Measurements from ENCODE around the gene PRRG1. TPM values are rescaled to one million over a fixed set of nuclear protein-coding genes. Genes with fewer than 3 reads are reported as not detected.
A peak's percentile ranks its signal among the peaks of the same experiment; 100 is the strongest.
"Not testable (repeated sequence)": the region's sequence is repeated elsewhere in the genome, so short reads cannot be mapped to it uniquely, and the experiment has no call there.

PRRG1 gene
- total RNA-seq, 1 experiment from 2014 or later: 9.0 TPM

DNA sequence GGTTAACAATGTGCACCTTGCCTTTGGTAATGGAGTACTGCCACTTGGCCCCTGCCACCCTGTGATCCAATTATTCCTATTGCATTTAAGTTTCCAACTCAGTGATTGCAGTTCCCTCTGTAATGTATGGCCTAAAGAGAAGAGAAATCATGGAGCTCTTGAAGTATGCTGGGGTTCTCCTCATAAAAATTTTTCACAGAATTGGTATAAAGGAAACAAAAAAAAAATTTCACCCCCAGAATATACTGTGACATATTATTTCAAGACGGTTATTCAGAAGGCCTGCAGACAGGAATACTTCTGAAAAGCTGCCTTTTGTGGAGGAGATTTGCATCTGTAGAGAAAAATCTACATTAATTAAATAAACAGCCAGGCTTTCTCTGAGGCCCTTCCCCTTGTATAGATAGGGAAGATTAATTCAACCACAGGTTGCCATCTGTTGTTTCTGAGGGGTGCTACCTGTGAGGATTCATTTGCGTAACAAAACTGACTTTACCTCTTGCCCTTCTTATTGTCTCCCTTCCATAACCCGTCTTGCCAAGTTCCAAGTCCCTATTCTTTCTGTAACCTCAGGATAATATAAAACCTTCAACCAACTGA is 127.5 kb downstream of the PRRG1 start:
- Histone ChIP-seq H3K9ac (ENCODE audit: extremely low read depth, insufficient read length, low read length) (no peak overlapping the region), H3K9me3 (ENCODE audit: control insufficient read depth, low read depth, low read length) (no peaks in the 10 kb centered on the region), H3K27ac (ENCODE audit: insufficient read length, low read depth, low read length) (peak overlapping the region; percentile 56), H2BK15ac (ENCODE audit: low read depth, low read length) (no peak overlapping the region), H4K91ac (ENCODE audit: insufficient read length, low read depth, low read length) (no peak overlapping the region), H2BK12ac (ENCODE audit: insufficient read length, low read depth, low read length) (no peak overlapping the region), H2AK5ac (ENCODE audit: insufficient read length, low read length) (no peak overlapping the region), H3T11ph (ENCODE audit: low read length) (no peak overlapping the region), H3K4me1 (ENCODE audit: insufficient read depth, low read length) (peaks cover 15% of the 10 kb centered on the region; the same call in 1 of the 2 replicates), H3K4ac (ENCODE audit: low read depth, low read length) (no peak overlapping the region), H2AFZ (ENCODE audit: low read length) (no peak overlapping the region), H3K14ac (ENCODE audit: insufficient read depth, low read length) (no peak overlapping the region), H3K79me2 (ENCODE audit: insufficient read depth, low read length) (no peaks in the 10 kb centered on the region), H4K5ac (ENCODE audit: insufficient read length, low read depth, low read length) (no peak overlapping the region), H3K4me2 (ENCODE audit: insufficient read depth, insufficient read length, low read length) (peak overlapping the region; percentile 61), H3K79me1 (ENCODE audit: insufficient read depth, low read depth, low read length, poor library complexity, severe bottlenecking) (no peaks in the 10 kb centered on the region), H4K20me1 (ENCODE audit: control insufficient read depth, insufficient read depth, insufficient read length) (no peaks in the 10 kb centered on the region), H3K56ac (ENCODE audit: insufficient read length, low read depth, low read length) (no peak overlapping the region), H2BK120ac (ENCODE audit: low read depth, low read length, poor library complexity, severe bottlenecking) (no peak overlapping the region), H4K8ac (replicated peaks; ENCODE audit: insufficient read length, low read depth, low read length) (no peak overlapping the region), H3K27me3 (ENCODE audit: insufficient read depth, low read length) (no peaks in the 10 kb centered on the region), H2BK20ac (ENCODE audit: low read depth, low read length, poor library complexity, severe bottlenecking) (no peak overlapping the region), H2BK5ac (ENCODE audit: insufficient read length, low read length) (no peak overlapping the region), H3K23ac (ENCODE audit: insufficient read length, low read depth, low read length) (no peak overlapping the region), H3K23me2 (ENCODE audit: insufficient read length, low read depth, low read length, poor library complexity, severe bottlenecking) (no peaks in the 10 kb centered on the region), H3K18ac (ENCODE audit: insufficient read length, low read depth, low read length) (no peak overlapping the region)
- H3K4me1 Mint-ChIP-seq: peaks cover 49 to 55% of the 10 kb centered on the region in 2 experiments
- no peaks in the 10 kb centered on the region for H3K27me3 Mint-ChIP-seq (ENCODE audit: low read depth)
- WGBS (ENCODE audit: extremely low coverage, insufficient read length, low lambda C conversion rate): no CpG with 5 or more reads among the region's 3 CpGs
- no peak for TF ChIP-seq CTCF (conservative IDR thresholded peaks at IDR 0.05)
- DNase-seq: peak; percentile 45
- peaks cover 36 to 64% of the 10 kb centered on the region in 2 experiments for H3K9me3 Mint-ChIP-seq
- peaks cover 10 to 18% (median 13%) of the 10 kb centered on the region in 3 experiments for H3K36me3 Mint-ChIP-seq (ENCODE audit: insufficient read depth in 1 of 3, low read depth in 3 of 3)
- H3K4me3 Mint-ChIP-seq: peak overlapping the region in 1 of 2 experiments; percentile 63; a peak in 1 of 5 replicates
- H3K27ac Mint-ChIP-seq: peak overlapping the region; percentile 83 to 97 (median 92)

DNA sequence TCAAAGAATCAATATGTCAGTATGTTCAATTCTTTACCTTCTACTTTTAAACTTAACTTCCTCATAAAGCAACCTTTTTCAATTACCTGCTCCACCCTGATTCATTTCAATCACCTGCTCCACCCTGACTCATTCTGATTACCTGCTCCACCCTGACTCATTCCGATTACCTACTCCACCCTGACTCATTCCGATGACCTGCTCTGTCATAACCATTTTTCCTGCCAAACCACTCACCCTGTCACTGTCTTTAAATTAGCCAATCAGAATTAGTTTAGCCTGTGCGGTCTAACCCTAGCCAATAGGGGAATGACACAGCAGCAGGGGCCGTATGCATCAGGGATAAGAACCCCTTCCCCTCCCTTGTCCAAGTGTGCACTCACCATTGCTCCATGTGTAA is 135.2 kb downstream of the PRRG1 start:
- not testable (repeated sequence) for H3K27ac ChIP-seq (ENCODE audit: insufficient read length, low read depth, low read length); H3K4ac ChIP-seq (ENCODE audit: low read depth, low read length); H4K91ac ChIP-seq (ENCODE audit: insufficient read length, low read depth, low read length); H3K18ac ChIP-seq (ENCODE audit: insufficient read length, low read depth, low read length); H3K79me1 ChIP-seq (ENCODE audit: insufficient read depth, low read depth, low read length, poor library complexity, severe bottlenecking); H3K27me3 ChIP-seq (ENCODE audit: insufficient read depth, low read length); H2BK12ac ChIP-seq (ENCODE audit: insufficient read length, low read depth, low read length); H4K8ac ChIP-seq (replicated peaks; ENCODE audit: insufficient read length, low read depth, low read length); H2BK15ac ChIP-seq (ENCODE audit: low read depth, low read length); H2BK5ac ChIP-seq (ENCODE audit: insufficient read length, low read length); H3T11ph ChIP-seq (ENCODE audit: low read length); H3K56ac ChIP-seq (ENCODE audit: insufficient read length, low read depth, low read length); H2AK5ac ChIP-seq (ENCODE audit: insufficient read length, low read length); H3K79me2 ChIP-seq (ENCODE audit: insufficient read depth, low read length); H3K4me1 ChIP-seq (ENCODE audit: insufficient read depth, low read length); H4K20me1 ChIP-seq (ENCODE audit: control insufficient read depth, insufficient read depth, insufficient read length); H3K23ac ChIP-seq (ENCODE audit: insufficient read length, low read depth, low read length); H4K5ac ChIP-seq (ENCODE audit: insufficient read length, low read depth, low read length); H3K9me3 ChIP-seq (ENCODE audit: control insufficient read depth, low read depth, low read length); DNase-seq; H3K4me3 Mint-ChIP-seq; H3K23me2 ChIP-seq (ENCODE audit: insufficient read length, low read depth, low read length, poor library complexity, severe bottlenecking); H3K27me3 Mint-ChIP-seq (ENCODE audit: low read depth); H2AFZ ChIP-seq (ENCODE audit: low read length); H2BK120ac ChIP-seq (ENCODE audit: low read depth, low read length, poor library complexity, severe bottlenecking); H2BK20ac ChIP-seq (ENCODE audit: low read depth, low read length, poor library complexity, severe bottlenecking); H3K4me2 ChIP-seq (ENCODE audit: insufficient read depth, insufficient read length, low read length); H3K14ac ChIP-seq (ENCODE audit: insufficient read depth, low read length); H3K9ac ChIP-seq (ENCODE audit: extremely low read depth, insufficient read length, low read length)
- Mint-ChIP-seq H3K27ac (peak overlapping the region in 1 of 3 experiments; percentile 7; a peak in 1 of 7 replicates), H3K9me3 (peaks cover 46 to 58% of the 10 kb centered on the region in 2 experiments), H3K4me1 (peaks cover 17 to 20% of the 10 kb centered on the region in 2 experiments), H3K36me3 (ENCODE audit: insufficient read depth in 1 of 3, low read depth in 3 of 3) (peaks cover 10 to 29% (median 27%) of the 10 kb centered on the region in 3 experiments)
- no CpG with 5 or more reads among the region's 4 CpGs for WGBS (ENCODE audit: extremely low coverage, insufficient read length, low lambda C conversion rate)
